H9 (cell line): ENCODE data around the gene NPTXR. TPM values are rescaled to one million over a fixed set of nuclear protein-coding genes. Genes with fewer than 3 reads are reported as not detected.

Experiments
- DNase-seq: peaks from one replicate; pipeline ENCODE4 v3.0.0-alpha.2; 2017
- H2AFZ ChIP-seq: one replicate; pipeline ENCODE4 v1.6.1; 2013; ENCODE audit warnings: mild to moderate bottlenecking, low read length, control low read depth, moderate library complexity
- H2AK5ac ChIP-seq: 2 replicates; pipeline ENCODE4 v1.6.1; 2013; ENCODE audit warnings: low read length, control low read depth, mixed read lengths; ENCODE audit not compliant: insufficient read length
- H2BK120ac ChIP-seq: one replicate; pipeline ENCODE4 v1.6.1; 2013; ENCODE audit warnings: low read depth, mild to moderate bottlenecking, low read length, control low read depth, inconsistent platforms; ENCODE audit not compliant: poor library complexity, severe bottlenecking
- H2BK12ac ChIP-seq: 2 replicates; pipeline ENCODE4 v1.6.1; 2013; ENCODE audit warnings: low read length, control low read depth, mixed read lengths, low read depth; ENCODE audit not compliant: insufficient read length
- H2BK15ac ChIP-seq: 2 replicates; pipeline ENCODE4 v1.6.1; 2013; ENCODE audit warnings: low read depth, low read length, control low read depth
- H2BK20ac ChIP-seq: one replicate; pipeline ENCODE4 v1.6.1; 2013; ENCODE audit warnings: low read depth, mild to moderate bottlenecking, low read length, control low read depth, inconsistent platforms; ENCODE audit not compliant: poor library complexity, severe bottlenecking
- H2BK5ac ChIP-seq: 2 replicates; pipeline ENCODE4 v1.6.1; 2013; ENCODE audit warnings: low read length, control low read depth, mixed read lengths; ENCODE audit not compliant: insufficient read length
- H3K14ac ChIP-seq: 2 replicates; pipeline ENCODE4 v1.6.1; 2013; ENCODE audit warnings: low read length, control low read depth; ENCODE audit not compliant: insufficient read depth
- H3K18ac ChIP-seq: 2 replicates; pipeline ENCODE4 v1.6.1; 2013; ENCODE audit warnings: low read depth, mild to moderate bottlenecking, mixed read lengths, low read length, control low read depth; ENCODE audit not compliant: insufficient read length
- H3K23ac ChIP-seq: 2 replicates; pipeline ENCODE4 v1.6.1; 2013; ENCODE audit warnings: low read length, control low read depth, mixed read lengths, low read depth; ENCODE audit not compliant: insufficient read length
- H3K23me2 ChIP-seq: 2 replicates; pipeline ENCODE4 v1.6.1; 2013; ENCODE audit warnings: low read depth, mild to moderate bottlenecking, mixed read lengths, low read length, control low read depth; ENCODE audit not compliant: insufficient read length, poor library complexity, severe bottlenecking
- H3K27ac ChIP-seq: 2 replicates; pipeline ENCODE4 v1.5.1; 2013; ENCODE audit warnings: low read length, control low read depth, mixed read lengths, low read depth; ENCODE audit not compliant: insufficient read length
- H3K27me3 ChIP-seq: 2 replicates; pipeline ENCODE4 v1.6.1; 2013; ENCODE audit warnings: low read length, control low read depth, inconsistent platforms; ENCODE audit not compliant: insufficient read depth
- H3K4ac ChIP-seq: 2 replicates; pipeline ENCODE4 v1.6.1; 2013; ENCODE audit warnings: low read depth, mild to moderate bottlenecking, control low read depth, inconsistent platforms, low read length, moderate library complexity
- H3K4me1 ChIP-seq: 2 replicates; pipeline ENCODE4 v1.6.1; 2013; ENCODE audit warnings: low read length, control low read depth, inconsistent platforms; ENCODE audit not compliant: insufficient read depth
- H3K4me2 ChIP-seq: 2 replicates; pipeline ENCODE4 v1.6.1; 2013; ENCODE audit warnings: low read length, control low read depth, mixed read lengths; ENCODE audit not compliant: insufficient read length, insufficient read depth
- H3K56ac ChIP-seq: 2 replicates; pipeline ENCODE4 v1.6.1; 2013; ENCODE audit warnings: low read depth, mild to moderate bottlenecking, mixed read lengths, low read length, control low read depth; ENCODE audit not compliant: insufficient read length
- H3K79me1 ChIP-seq: 2 replicates; pipeline ENCODE4 v1.6.1; 2013; ENCODE audit warnings: low read depth, mild to moderate bottlenecking, moderate library complexity, low read length, control low read depth, inconsistent platforms; ENCODE audit not compliant: insufficient read depth, poor library complexity, severe bottlenecking
- H3K79me2 ChIP-seq: 2 replicates; pipeline ENCODE4 v1.6.1; 2013; ENCODE audit warnings: low read length, control low read depth, inconsistent platforms; ENCODE audit not compliant: insufficient read depth
- H3K9ac ChIP-seq: 2 replicates; pipeline ENCODE4 v1.6.1; 2013; ENCODE audit warnings: low read length, control low read depth, mixed read lengths; ENCODE audit not compliant: insufficient read length; ENCODE audit errors: extremely low read depth
- H3K9me3 ChIP-seq: one replicate; pipeline ENCODE4 v1.6.1; 2013; ENCODE audit warnings: low read depth, low read length, inconsistent platforms; ENCODE audit not compliant: control insufficient read depth
- H3T11ph ChIP-seq: one replicate; pipeline ENCODE4 v1.6.1; 2013; ENCODE audit warnings: mild to moderate bottlenecking, low read length, control low read depth, inconsistent platforms
- H4K20me1 ChIP-seq: one replicate; pipeline ENCODE4 v1.6.1; 2013; ENCODE audit not compliant: control insufficient read depth, insufficient read length, insufficient read depth
- H4K5ac ChIP-seq: 2 replicates; pipeline ENCODE4 v1.6.1; 2013; ENCODE audit warnings: low read depth, mild to moderate bottlenecking, mixed read lengths, low read length, control low read depth; ENCODE audit not compliant: insufficient read length
- H4K8ac ChIP-seq: replicated peaks from 2 replicates; pipeline ENCODE4 v1.6.1; 2013; ENCODE audit warnings: low read length, control low read depth, mixed read lengths, low read depth; ENCODE audit not compliant: insufficient read length
- H4K91ac ChIP-seq: 2 replicates; pipeline ENCODE4 v1.6.1; 2013; ENCODE audit warnings: low read depth, mild to moderate bottlenecking, moderate library complexity, mixed read lengths, low read length, control low read depth; ENCODE audit not compliant: insufficient read length
- H3K27ac Mint-ChIP-seq, 3 experiments: 2 replicates in 2 of 3; 3 replicates in 1 of 3; pipeline ENCODE4 v1.8.0; 2020 to 2021; ENCODE audit warnings: mixed read lengths in 3 of 3, mild to moderate bottlenecking in 1 of 3, moderate library complexity in 1 of 3
- H3K27me3 Mint-ChIP-seq: 2 replicates; pipeline ENCODE4 v1.8.0; 2021; ENCODE audit warnings: low read depth, mild to moderate bottlenecking, moderate library complexity, mixed read lengths
- H3K36me3 Mint-ChIP-seq, 3 experiments: 2 replicates in 2 of 3; 3 replicates in 1 of 3; pipeline ENCODE4 v1.8.0; 2020 to 2021; ENCODE audit warnings: low read depth in 3 of 3, mixed read lengths in 3 of 3; ENCODE audit not compliant: insufficient read depth in 1 of 3
- H3K4me1 Mint-ChIP-seq, 2 experiments: 2 replicates each; pipeline ENCODE4 v1.8.0; 2020; ENCODE audit warnings: mixed read lengths in 2 of 2
- H3K4me3 Mint-ChIP-seq, 2 experiments: 2 replicates in 1 of 2; 3 replicates in 1 of 2; pipeline ENCODE4 v1.8.0; 2020 to 2021; ENCODE audit warnings: mild to moderate bottlenecking in 2 of 2, mixed read lengths in 2 of 2, moderate library complexity in 1 of 2
- H3K9me3 Mint-ChIP-seq, 2 experiments: 2 replicates in 1 of 2; 3 replicates in 1 of 2; pipeline ENCODE4 v1.8.0; 2020; ENCODE audit warnings: mild to moderate bottlenecking in 2 of 2, mixed read lengths in 2 of 2, moderate library complexity in 1 of 2
- WGBS: extraction: QIAGEN DNeasy Blood & Tissue Kit; methylation state at CpG from one replicate; pipeline ENCODE4 v1.1.7; 2013; ENCODE audit warnings: missing lambda C conversion rate, low lambda C conversion rate, mixed read lengths; ENCODE audit not compliant: insufficient read length; ENCODE audit errors: extremely low coverage; 5-methylcytosine and 5-hydroxymethylcytosine counted together
- total RNA-seq: library from RNA; stranded (reverse); gene quantifications from 2 replicates; pipeline ENCODE4 v1.2.1, GENCODE V29; 2021
- TF ChIP-seq, protein P1 (sequence below): fragments of 200-600 bp; sonication (generic); conservative IDR thresholded peaks from 3 replicates; pipeline ENCODE4 v1.8.0; 2021; ENCODE audit warnings: antibody characterized with exemption, mild to moderate bottlenecking

NPTXR gene
- total RNA-seq, 1 experiment from 2014 or later, result 8.1 TPM

DNA sequence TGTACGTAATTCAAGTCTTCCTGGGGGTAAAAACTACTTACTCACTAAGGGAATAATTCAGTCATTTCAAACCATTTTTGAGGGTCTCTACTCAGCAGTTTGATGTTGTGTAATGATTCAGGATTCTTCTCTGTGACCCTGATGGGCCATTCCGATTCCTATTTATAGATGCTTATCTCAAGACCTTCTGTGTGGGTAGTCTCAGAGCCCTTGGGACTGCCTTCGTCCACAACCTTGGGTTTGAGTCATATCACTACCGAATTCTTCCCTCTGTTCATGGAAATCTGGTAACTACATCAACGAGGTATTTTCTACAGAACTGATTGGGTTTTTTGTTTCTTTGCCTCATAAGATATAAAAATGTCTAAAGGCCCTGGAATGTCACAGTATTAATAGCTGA lies 42.5 kb upstream of the NPTXR start:
- Mint-ChIP-seq H3K27me3 (peaks cover 12% of the 10 kb centered on the region), H3K36me3 (no peaks in the 10 kb centered on the region; a peak in 1 of 7 replicates), H3K27ac (no peak overlapping the region), H3K4me3 (no peak overlapping the region), H3K4me1 (peaks cover 2 to 7% of the 10 kb centered on the region in 2 experiments; a peak in 1 of 4 replicates), H3K9me3 (peaks cover 0 to 3% of the 10 kb centered on the region in 2 experiments; a peak in 2 of 5 replicates)
- Histone ChIP-seq H3K9me3 (no peaks in the 10 kb centered on the region), H2BK20ac (no peak overlapping the region), H3K18ac (no peak overlapping the region), H2BK15ac (no peak overlapping the region), H3K14ac (no peak overlapping the region), H3K23ac (no peak overlapping the region), H3K27ac (no peak overlapping the region), H3K79me1 (no peaks in the 10 kb centered on the region), H4K5ac (no peak overlapping the region), H3K4me1 (no peaks in the 10 kb centered on the region), H3K9ac (no peak overlapping the region), H4K20me1 (no peaks in the 10 kb centered on the region), H4K8ac (no peak overlapping the region), H3K23me2 (no peaks in the 10 kb centered on the region), H2BK12ac (no peak overlapping the region), H2BK5ac (no peak overlapping the region), H2AK5ac (no peak overlapping the region), H4K91ac (no peak overlapping the region), H3K27me3 (no peaks in the 10 kb centered on the region), H3K79me2 (no peaks in the 10 kb centered on the region), H3K4me2 (no peak overlapping the region), H3T11ph (no peak overlapping the region), H2BK120ac (no peak overlapping the region), H3K4ac (no peak overlapping the region), H3K56ac (no peak overlapping the region), H2AFZ (no peak overlapping the region)
- no peak for DNase-seq
- WGBS, result no CpG with 5 or more reads among the region's 5 CpGs
- TF ChIP-seq, protein P1, sequence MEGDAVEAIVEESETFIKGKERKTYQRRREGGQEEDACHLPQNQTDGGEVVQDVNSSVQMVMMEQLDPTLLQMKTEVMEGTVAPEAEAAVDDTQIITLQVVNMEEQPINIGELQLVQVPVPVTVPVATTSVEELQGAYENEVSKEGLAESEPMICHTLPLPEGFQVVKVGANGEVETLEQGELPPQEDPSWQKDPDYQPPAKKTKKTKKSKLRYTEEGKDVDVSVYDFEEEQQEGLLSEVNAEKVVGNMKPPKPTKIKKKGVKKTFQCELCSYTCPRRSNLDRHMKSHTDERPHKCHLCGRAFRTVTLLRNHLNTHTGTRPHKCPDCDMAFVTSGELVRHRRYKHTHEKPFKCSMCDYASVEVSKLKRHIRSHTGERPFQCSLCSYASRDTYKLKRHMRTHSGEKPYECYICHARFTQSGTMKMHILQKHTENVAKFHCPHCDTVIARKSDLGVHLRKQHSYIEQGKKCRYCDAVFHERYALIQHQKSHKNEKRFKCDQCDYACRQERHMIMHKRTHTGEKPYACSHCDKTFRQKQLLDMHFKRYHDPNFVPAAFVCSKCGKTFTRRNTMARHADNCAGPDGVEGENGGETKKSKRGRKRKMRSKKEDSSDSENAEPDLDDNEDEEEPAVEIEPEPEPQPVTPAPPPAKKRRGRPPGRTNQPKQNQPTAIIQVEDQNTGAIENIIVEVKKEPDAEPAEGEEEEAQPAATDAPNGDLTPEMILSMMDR, result no peak
